Progenitor cell of endocrine pancreas (in vitro differentiated cells): ENCODE measurements around the gene MAPK11. TPM values are rescaled to one million over a fixed set of nuclear protein-coding genes. Genes with fewer than 3 reads are reported as not detected.

Experiments used
- DNase-seq: peaks from one replicate; pipeline ENCODE4 v3.0.0; 2021; ENCODE audit warnings: low spot score; ENCODE audit not compliant: unreplicated experiment
- H3K27ac Mint-ChIP-seq: 2 replicates; pipeline ENCODE4 v1.8.0; 2021; ENCODE audit warnings: mild to moderate bottlenecking, moderate library complexity, mixed read lengths
- H3K27me3 Mint-ChIP-seq: 2 replicates; pipeline ENCODE4 v1.8.0; 2021; ENCODE audit warnings: mixed read lengths
- H3K36me3 Mint-ChIP-seq: 2 replicates; pipeline ENCODE4 v1.8.0; 2022; ENCODE audit warnings: mixed read lengths; ENCODE audit not compliant: insufficient read depth
- H3K4me1 Mint-ChIP-seq: 2 replicates; pipeline ENCODE4 v1.8.0; 2021; ENCODE audit warnings: low read depth, mixed read lengths
- H3K4me3 Mint-ChIP-seq: 2 replicates; pipeline ENCODE4 v1.8.0; 2021; ENCODE audit warnings: low read depth, mild to moderate bottlenecking, moderate library complexity, mixed read lengths
- H3K9me3 Mint-ChIP-seq: 2 replicates; pipeline ENCODE4 v1.8.0; 2021; ENCODE audit warnings: low read depth, mixed read lengths
- total RNA-seq: library from RNA; stranded (reverse); gene quantifications from 2 replicates; pipeline ENCODE4 v1.2.1, GENCODE V29; 2021
- TF ChIP-seq, protein P1 (sequence below): fragments of 200-600 bp; sonication (generic); IDR thresholded peaks from one replicate; pipeline ENCODE4 v1.5.0; 2021; ENCODE audit warnings: antibody characterized with exemption, mild to moderate bottlenecking; ENCODE audit not compliant: unreplicated experiment

MAPK11 gene
- total RNA-seq, 1 donor from 2014 or later: 2.3 TPM

DNA sequence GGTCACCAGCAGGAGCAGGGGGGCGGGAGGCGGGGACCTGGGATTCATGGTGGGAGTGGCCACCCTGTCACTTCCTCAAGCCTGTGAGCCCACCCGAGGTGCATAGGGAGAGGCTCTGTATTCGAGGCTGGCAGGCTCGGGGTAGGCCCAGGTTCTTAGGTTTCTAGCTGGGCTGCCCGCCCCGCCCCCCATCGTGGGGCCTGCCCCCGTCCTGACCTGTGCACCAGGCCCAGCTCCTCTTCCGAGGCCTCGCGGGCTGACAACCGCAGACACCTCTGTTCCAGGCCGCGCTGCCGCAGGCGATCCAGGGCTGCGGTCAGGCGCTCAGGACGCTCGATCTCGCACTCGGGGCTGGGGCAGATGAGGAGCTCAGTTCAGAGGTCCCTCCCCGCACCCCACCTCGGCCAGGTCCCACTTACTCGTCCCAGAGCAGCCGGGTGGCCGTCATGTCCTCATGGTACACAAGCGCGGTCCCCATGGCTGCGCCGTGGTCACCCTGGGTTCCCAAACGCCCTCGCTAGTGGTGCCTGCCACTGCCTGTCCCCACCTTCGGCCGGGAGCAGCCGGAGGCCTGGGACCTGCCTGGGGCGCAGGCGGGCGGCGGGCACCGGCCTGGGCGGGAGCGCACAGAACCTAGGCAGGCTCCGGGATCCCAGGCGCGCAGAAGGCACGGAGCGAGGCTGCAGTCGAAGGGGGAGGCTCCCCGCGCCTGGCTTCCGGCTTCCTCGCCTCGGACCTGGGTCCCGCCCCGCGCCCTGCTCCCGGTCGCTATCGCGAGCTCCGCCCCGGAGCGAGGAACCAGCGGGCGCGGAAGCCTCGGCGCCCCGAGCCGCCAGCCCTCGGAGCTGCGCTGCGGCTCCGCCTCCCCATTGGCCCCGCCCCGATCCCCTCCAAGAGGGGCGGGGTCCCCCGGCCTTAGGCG is 19.4 kb downstream of the MAPK11 start, which contains the start of gene HDAC10:
Gene HDAC10, minus strand, starts transcription at position 711 of the 922 bp plus-strand sequence. Its CDS starts 233 bp downstream, at position 478.
- peak within 1 kb of the TSS; percentile 49 for H3K27ac Mint-ChIP-seq
- H3K9me3 Mint-ChIP-seq: no peaks in the 10 kb centered on the region
- peaks cover 1% of the 10 kb centered on the region for H3K36me3 Mint-ChIP-seq
- TF ChIP-seq, protein P1, sequence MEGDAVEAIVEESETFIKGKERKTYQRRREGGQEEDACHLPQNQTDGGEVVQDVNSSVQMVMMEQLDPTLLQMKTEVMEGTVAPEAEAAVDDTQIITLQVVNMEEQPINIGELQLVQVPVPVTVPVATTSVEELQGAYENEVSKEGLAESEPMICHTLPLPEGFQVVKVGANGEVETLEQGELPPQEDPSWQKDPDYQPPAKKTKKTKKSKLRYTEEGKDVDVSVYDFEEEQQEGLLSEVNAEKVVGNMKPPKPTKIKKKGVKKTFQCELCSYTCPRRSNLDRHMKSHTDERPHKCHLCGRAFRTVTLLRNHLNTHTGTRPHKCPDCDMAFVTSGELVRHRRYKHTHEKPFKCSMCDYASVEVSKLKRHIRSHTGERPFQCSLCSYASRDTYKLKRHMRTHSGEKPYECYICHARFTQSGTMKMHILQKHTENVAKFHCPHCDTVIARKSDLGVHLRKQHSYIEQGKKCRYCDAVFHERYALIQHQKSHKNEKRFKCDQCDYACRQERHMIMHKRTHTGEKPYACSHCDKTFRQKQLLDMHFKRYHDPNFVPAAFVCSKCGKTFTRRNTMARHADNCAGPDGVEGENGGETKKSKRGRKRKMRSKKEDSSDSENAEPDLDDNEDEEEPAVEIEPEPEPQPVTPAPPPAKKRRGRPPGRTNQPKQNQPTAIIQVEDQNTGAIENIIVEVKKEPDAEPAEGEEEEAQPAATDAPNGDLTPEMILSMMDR: no peak
- H3K4me3 Mint-ChIP-seq: peak within 1 kb of the TSS; percentile 78
- H3K27me3 Mint-ChIP-seq: no peaks in the 10 kb centered on the region
- DNase-seq: peak; percentile 76
- peaks cover 5% of the 10 kb centered on the region for H3K4me1 Mint-ChIP-seq

GRCh38 chr22:50250249-50250554 is 20.0 kb downstream of the MAPK11 start:
- no peaks in the 10 kb centered on the region for H3K9me3 Mint-ChIP-seq
- H3K27me3 Mint-ChIP-seq: no peaks in the 10 kb centered on the region
- DNase-seq: no peak
- peaks cover 1% of the 10 kb centered on the region for H3K36me3 Mint-ChIP-seq
- peak overlapping the region; percentile 78 for H3K4me3 Mint-ChIP-seq
- peak overlapping the region; percentile 49 for H3K27ac Mint-ChIP-seq
- peaks cover 5% of the 10 kb centered on the region for H3K4me1 Mint-ChIP-seq
- TF ChIP-seq, protein P1: no peak

DNA sequence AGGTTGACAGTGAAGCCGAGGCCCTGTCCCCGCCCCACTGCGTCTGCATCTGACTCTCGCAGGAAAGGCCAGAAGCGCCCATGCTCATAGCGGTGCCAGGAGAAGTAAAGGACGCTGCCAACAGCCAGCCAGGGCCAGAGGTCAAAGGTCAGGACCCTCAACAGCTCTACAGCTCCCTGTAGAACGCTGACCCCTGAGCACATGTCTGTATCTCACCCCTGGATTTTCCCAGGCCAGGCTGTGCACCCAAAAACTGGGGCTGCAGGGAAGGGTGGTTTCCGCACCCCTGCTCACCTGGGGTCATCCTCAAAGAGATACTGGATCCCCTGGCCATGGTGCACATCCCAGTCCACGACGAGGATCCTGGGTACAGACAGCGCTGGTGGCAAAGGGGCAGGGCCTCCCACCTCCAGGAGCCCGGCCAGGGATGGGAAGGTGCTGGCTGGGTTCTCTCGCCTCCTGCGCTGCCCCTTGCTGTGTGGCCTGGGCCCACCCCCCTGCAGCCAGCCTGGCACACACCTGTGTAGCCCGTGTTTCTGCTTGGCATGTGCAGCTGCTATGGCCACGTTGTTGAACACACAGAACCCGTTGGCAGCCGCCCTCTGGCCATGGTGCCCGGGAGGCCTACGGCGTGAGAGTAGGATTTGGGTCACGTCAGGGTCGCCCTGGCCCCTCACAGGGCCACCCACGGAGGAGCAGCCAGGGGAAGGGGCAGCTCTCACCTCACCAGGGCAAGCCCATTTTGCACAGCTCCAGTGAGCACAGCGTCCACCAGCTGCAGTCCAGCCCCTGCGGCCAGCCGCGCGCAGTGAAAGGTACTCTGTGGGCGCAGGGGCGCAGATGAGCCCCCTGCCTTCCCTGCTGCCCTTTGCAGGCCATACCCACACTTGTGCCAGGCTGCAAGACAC is 20.6 kb downstream of the MAPK11 start:
- Mint-ChIP-seq H3K4me1 (peaks cover 8% of the 10 kb centered on the region), H3K36me3 (peaks cover 3% of the 10 kb centered on the region), H3K9me3 (no peaks in the 10 kb centered on the region), H3K4me3 (peak overlapping the region; percentile 78), H3K27ac (no peak overlapping the region), H3K27me3 (no peaks in the 10 kb centered on the region)
- TF ChIP-seq, protein P1: no peak
- no peak for DNase-seq

GRCh38 chr22:50248196-50249081 is 21.7 kb downstream of the MAPK11 start:
- Mint-ChIP-seq H3K4me3 (no peak overlapping the region), H3K36me3 (peaks cover 3% of the 10 kb centered on the region), H3K9me3 (no peaks in the 10 kb centered on the region), H3K27me3 (no peaks in the 10 kb centered on the region), H3K27ac (no peak overlapping the region), H3K4me1 (peaks cover 16% of the 10 kb centered on the region)
- DNase-seq: no peak
- TF ChIP-seq, protein P1: no peak
